GM12892 (cell line): ENCODE results near the gene LMF1.

Experiments
- DNase-seq: peaks from one replicate; pipeline ENCODE4 v3.0.0; 2011; ENCODE audit not compliant: insufficient read length
- FAIRE-seq: peaks from 2 replicates; lab custom pipeline; 2011; peaks lifted over from hg19 to GRCh38; lab: Jason Lieb, UNC
- POLR2A ChIP-seq: IDR thresholded peaks from 2 replicates; pipeline ENCODE4 v1.6.1; 2011; ENCODE audit warnings: low read depth, low read length, control low read depth
- POLR2AphosphoS5 ChIP-seq: IDR thresholded peaks from 2 replicates; pipeline ENCODE4 v1.6.1; 2011; ENCODE audit warnings: low read depth, low read length, control low read depth
- TAF1 ChIP-seq: IDR thresholded peaks from 2 replicates; pipeline ENCODE4 v1.6.1; 2011; ENCODE audit warnings: low read depth, mild to moderate bottlenecking, control low read depth, low read length, borderline replicate concordance

LMF1 gene

GRCh38 chr16:853981-854807 is 116.6 kb downstream of the LMF1 start:
- FAIRE-seq (no peak), DNase-seq (no peak)
- TF ChIP-seq POLR2A (no peak), POLR2AphosphoS5 (no peak), TAF1 (no peak)

GRCh38 chr16:853306-853705 is 117.5 kb downstream of the LMF1 start:
- TF ChIP-seq POLR2AphosphoS5 (no peak), POLR2A (no peak)
- DNase-seq (no peak), FAIRE-seq (no peak)

- DNase-seq (no peak), FAIRE-seq (no peak)
- no peak for TF ChIP-seq POLR2AphosphoS5
- no peak for TF ChIP-seq POLR2A
- TF ChIP-seq TAF1: no peak
Measured at GRCh38 chr16:852451-853185, 118.2 kb downstream of the LMF1 start.

- no peak for FAIRE-seq
- no peak for DNase-seq
- no peak for TF ChIP-seq POLR2AphosphoS5
- no peak for TF ChIP-seq POLR2A
- no peak for TF ChIP-seq TAF1
Measured at GRCh38 chr16:851871-852270, 118.9 kb downstream of the LMF1 start.

GRCh38 chr16:851209-851810 is 119.5 kb downstream of the LMF1 start:
- FAIRE-seq (no peak), DNase-seq (no peak)
- TF ChIP-seq POLR2A: no peak
- no peak for TF ChIP-seq TAF1
- TF ChIP-seq POLR2AphosphoS5: no peak

- FAIRE-seq (no peak), DNase-seq (no peak)
- TF ChIP-seq POLR2A: no peak
- no peak for TF ChIP-seq POLR2AphosphoS5
- no peak for TF ChIP-seq TAF1
Measured at GRCh38 chr16:850668-851067, 120.1 kb downstream of the LMF1 start.

GRCh38 chr16:848510-849253 is 122.1 kb downstream of the LMF1 start:
- no peak for FAIRE-seq
- TF ChIP-seq TAF1: no peak
- DNase-seq: no peak

- DNase-seq (no peak), FAIRE-seq (no peak)
- TF ChIP-seq POLR2A (no peak), TAF1 (no peak), POLR2AphosphoS5 (no peak)
Measured at GRCh38 chr16:847681-848445, 122.9 kb downstream of the LMF1 start.

- no peak for DNase-seq
- FAIRE-seq: peak; percentile 21
- TF ChIP-seq POLR2AphosphoS5: no peak
- no peak for TF ChIP-seq POLR2A
- no peak for TF ChIP-seq TAF1
Measured at GRCh38 chr16:847151-847550, 123.6 kb downstream of the LMF1 start.

- TF ChIP-seq TAF1: no peak
- FAIRE-seq (no peak), DNase-seq (no peak)
Measured at GRCh38 chr16:845351-845745, 125.4 kb downstream of the LMF1 start.

GRCh38 chr16:844638-845350 is 126.0 kb downstream of the LMF1 start:
- no peak for FAIRE-seq
- DNase-seq: no peak
- TF ChIP-seq TAF1 (no peak), POLR2AphosphoS5 (no peak), POLR2A (no peak)
